IMR-90 (cell line): ENCODE data around the gene SCFD1. TPM values are rescaled to one million over a fixed set of nuclear protein-coding genes. Genes with fewer than 3 reads are reported as not detected.

Experiments used
- ATAC-seq: fragments of 200-7000 bp; cut with Tn5 transposase; 2 replicates; pipeline ENCODE4 v1.9.1; 2020; ENCODE audit warnings: low read depth, mild to moderate bottlenecking, moderate library complexity
- BruUV-seq: library from RNA; stranded (reverse); fragments of 400-500 nt; replicated peaks from 2 replicates; lab custom pipeline; 2021; lab: Mats Ljungman, UMichigan
- CTCF ChIA-PET: fragments of 300-600 bp; formaldehyde crosslinking; extraction: SDS; loops from one replicate; lab custom pipeline; 2021; ENCODE audit warnings: antibody characterized with exemption; lab: Yijun Ruan, JAX
- POLR2A ChIA-PET: fragments of 300-600 bp; sonication (Branson Sonifier 250); formaldehyde crosslinking; loops from one replicate; lab custom pipeline; 2022; ENCODE audit warnings: antibody characterized with exemption; ENCODE audit not compliant: unreplicated experiment; lab: Charles Lee
- DNase-seq: peaks from one replicate; pipeline ENCODE4 v3.0.0; 2013
- H2AFZ ChIP-seq: replicated peaks from 2 replicates; pipeline ENCODE3; 2013; ENCODE audit warnings: low read length, mild to moderate bottlenecking; ENCODE audit not compliant: poor library complexity
- H2AK5ac ChIP-seq: 2 replicates; pipeline ENCODE4 v1.6.1; 2013; ENCODE audit warnings: low read depth, low read length, inconsistent platforms
- H2AK9ac ChIP-seq: replicated peaks from 2 replicates; pipeline ENCODE3; 2013; ENCODE audit warnings: mild to moderate bottlenecking, low read depth, low read length, moderate library complexity; ENCODE audit not compliant: poor library complexity
- H2BK120ac ChIP-seq: 2 replicates; pipeline ENCODE4 v1.6.1; 2013; ENCODE audit warnings: low read depth, low read length, inconsistent platforms
- H2BK15ac ChIP-seq: 3 replicates; pipeline ENCODE4 v1.6.1; 2013; ENCODE audit warnings: low read depth, low read length, inconsistent platforms
- H2BK20ac ChIP-seq: 2 replicates; pipeline ENCODE4 v1.6.1; 2013; ENCODE audit warnings: low read depth, mild to moderate bottlenecking, inconsistent platforms, low read length, moderate library complexity
- H2BK5ac ChIP-seq: 2 replicates; pipeline ENCODE4 v1.6.1; 2013; ENCODE audit warnings: mild to moderate bottlenecking, low read depth, low read length, inconsistent platforms; ENCODE audit not compliant: poor library complexity, severe bottlenecking
- H3K14ac ChIP-seq: replicated peaks from 2 replicates; pipeline ENCODE4 v1.6.1; 2013; ENCODE audit warnings: low read depth, low read length, inconsistent platforms
- H3K18ac ChIP-seq: 2 replicates; pipeline ENCODE4 v1.6.1; 2013; ENCODE audit warnings: low read depth, low read length, control low read depth
- H3K23ac ChIP-seq: 2 replicates; pipeline ENCODE4 v1.6.1; 2013; ENCODE audit warnings: low read depth, low read length, inconsistent platforms
- H3K27ac ChIP-seq: 2 replicates; pipeline ENCODE4 v1.5.1; 2013; ENCODE audit warnings: mild to moderate bottlenecking, control low read depth, low read length; ENCODE audit not compliant: insufficient read depth
- H3K27me3 ChIP-seq: 2 replicates; pipeline ENCODE4 v1.6.1; 2013; ENCODE audit warnings: low read length; ENCODE audit not compliant: control insufficient read depth, insufficient read depth
- H3K36me3 ChIP-seq: 2 replicates; pipeline ENCODE4 v1.6.1; 2013; ENCODE audit warnings: low read length, mixed read lengths; ENCODE audit not compliant: control insufficient read depth, insufficient read depth
- H3K4ac ChIP-seq: 2 replicates; pipeline ENCODE4 v1.6.1; 2013; ENCODE audit warnings: low read depth, low read length, inconsistent platforms
- H3K4me1 ChIP-seq: 2 replicates; pipeline ENCODE4 v1.6.1; 2013; ENCODE audit warnings: low read length, mixed read lengths; ENCODE audit not compliant: control insufficient read depth, insufficient read depth
- H3K4me2 ChIP-seq: 2 replicates; pipeline ENCODE4 v1.6.1; 2013; ENCODE audit warnings: low read depth, mild to moderate bottlenecking, control low read depth, low read length, moderate library complexity
- H3K4me3 ChIP-seq: 2 replicates; pipeline ENCODE4 v1.5.1; 2013; ENCODE audit warnings: low read depth, mild to moderate bottlenecking, control low read depth, low read length, moderate library complexity; ENCODE audit not compliant: insufficient read depth
- H3K56ac ChIP-seq: 2 replicates; pipeline ENCODE4 v1.6.1; 2013; ENCODE audit warnings: low read length, inconsistent platforms; ENCODE audit not compliant: insufficient read depth; ENCODE audit errors: extremely low read depth
- H3K79me1 ChIP-seq, 2 experiments: 2 replicates each; pipeline ENCODE4 v1.6.1; 2013; ENCODE audit warnings: low read length in 2 of 2, inconsistent platforms in 1 of 2, low read depth in 1 of 2
- H3K9ac ChIP-seq: 2 replicates; pipeline ENCODE4 v1.6.1; 2013; ENCODE audit warnings: low read depth, low read length, control low read depth
- H3K9me1 ChIP-seq: 2 replicates; pipeline ENCODE4 v1.6.1; 2013; ENCODE audit warnings: low read length, inconsistent platforms; ENCODE audit not compliant: insufficient read depth
- H3K9me3 ChIP-seq: 2 replicates; pipeline ENCODE4 v1.6.1; 2013; ENCODE audit warnings: low read length; ENCODE audit not compliant: control insufficient read depth, insufficient read depth
- H4K20me1 ChIP-seq: 2 replicates; pipeline ENCODE4 v1.6.1; 2013; ENCODE audit warnings: low read length, inconsistent platforms; ENCODE audit not compliant: insufficient read depth
- H4K5ac ChIP-seq: 2 replicates; pipeline ENCODE4 v1.6.1; 2013; ENCODE audit warnings: mild to moderate bottlenecking, low read depth, low read length, control low read depth
- H4K8ac ChIP-seq, 2 experiments: 2 replicates each; pipeline ENCODE4 v1.6.1; 2013; ENCODE audit warnings: low read depth in 2 of 2, low read length in 2 of 2, control low read depth in 1 of 2, inconsistent platforms in 1 of 2
- H4K91ac ChIP-seq: 2 replicates; pipeline ENCODE4 v1.6.1; 2013; ENCODE audit warnings: low read depth, low read length, inconsistent platforms; ENCODE audit not compliant: insufficient read depth
- CHD1 ChIP-seq: IDR thresholded peaks from 2 replicates; pipeline ENCODE4 v1.6.1; 2012; ENCODE audit warnings: low read depth, low read length, improper control_type of control experiment
- ELK1 ChIP-seq: fragments of 150-350 bp; IDR thresholded peaks from 2 replicates; pipeline ENCODE4 v1.6.1; 2016; ENCODE audit warnings: low read depth, mild to moderate bottlenecking, low read length, moderate library complexity, borderline replicate concordance
- FOS ChIP-seq: fragments of 150-350 bp; IDR thresholded peaks from 2 replicates; pipeline ENCODE4 v1.6.1; 2016; ENCODE audit warnings: low read depth, low read length
- dilution Hi-C: fragments of 300-500 bp; cut with HindIII; formaldehyde crosslinking; loops from one replicate; pipeline ENCODE4 v1.14.3; 2018; ENCODE audit warnings: low sequenced_read_pairs; ENCODE audit not compliant: unreplicated experiment
- in situ Hi-C: fragments of 300-500 bp; cut with MboI; formaldehyde crosslinking; loops from 3 replicates; pipeline ENCODE4 v1.14.3; 2019; ENCODE audit warnings: low sequenced_read_pairs, inconsistent platforms, mixed read lengths
- intact Hi-C: fragments of 100-400 bp; cut with micrococcal nuclease; formaldehyde crosslinking; loops from 2 replicates; pipeline ENCODE4 v1.10.0; 2022
- polyA plus RNA-seq, 3 experiments: library from polyadenylated mRNA; depleted of rRNA; stranded (reverse); fragments of >200 nt; gene quantifications; 2 replicates each; pipeline ENCODE4 v1.2.3, GENCODE V29; 2012; ENCODE audit warnings: low replicate concordance in 1 of 3
- total RNA-seq: library from RNA; depleted of rRNA; stranded (reverse); fragments of >200 nt; gene quantifications from 2 replicates; pipeline ENCODE4 v1.2.3, GENCODE V29; 2012; rRNA removed

Gene SCFD1
- total and polyA plus RNA-seq, 2 of the 4 experiments (the other 2 are of a cell fraction) = 51.4 to 74.0 TPM

- no TSS peak for BruUV-seq
- Histone ChIP-seq H3K4ac (no peak overlapping the region), H4K5ac (no peak overlapping the region), H3K9me3 (no peaks in the 10 kb centered on the region), H3K36me3 (no peaks in the 10 kb centered on the region), H2AK9ac (no peak overlapping the region), H3K27ac (no peak overlapping the region), H3K4me3 (no peak overlapping the region), H3K27me3 (peaks cover 20% of the 10 kb centered on the region), H4K91ac (no peak overlapping the region), H2BK20ac (no peak overlapping the region), H2AK5ac (no peak overlapping the region), H2BK15ac (no peak overlapping the region), H2BK120ac (no peak overlapping the region), H3K4me2 (no peak overlapping the region), H3K18ac (no peak overlapping the region), H2BK5ac (no peak overlapping the region), H2AFZ (no peak overlapping the region), H3K56ac (no peak overlapping the region), H3K9me1 (no peaks in the 10 kb centered on the region), H4K20me1 (no peaks in the 10 kb centered on the region), H4K8ac (no peak overlapping the region), H3K9ac (no peak overlapping the region), H3K23ac (no peak overlapping the region), H3K79me1 (no peaks in the 10 kb centered on the region), H3K4me1 (no peaks in the 10 kb centered on the region; the same call in 1 of the 2 replicates), H3K14ac (no peak overlapping the region)
- dilution Hi-C loops = no loop called here
- ATAC-seq (peak; percentile 80), DNase-seq (peak; percentile 48)
- ChIA-PET CTCF (no interaction called here), POLR2A (no interaction called here)
- intact Hi-C loops = no loop called here
- no peak for TF ChIP-seq CHD1
- TF ChIP-seq FOS = peak; percentile 46; the same call in 1 of the 2 replicates
- no peak for TF ChIP-seq ELK1
- in situ Hi-C loops = no loop called here
These were observed 157.1 kb downstream of the SCFD1 start for GRCh38 chr14:30779210-30779609.

Other genes starting within 250 kb of the SCFD1 start
- 19.4 and 41.1 TPM in 2 replicates for gene G2E3, start 63.2 kb upstream of the SCFD1 start, total RNA-seq
- 6.9 and 9.6 TPM in 2 replicates for gene G2E3, start 63.2 kb upstream of the SCFD1 start, polyA plus RNA-seq (2012; rRNA removed)